WTC11 (cell line): ENCODE results near the gene CENPX. TPM values are rescaled to one million over a fixed set of nuclear protein-coding genes. Genes with fewer than 3 reads are reported as not detected.

ENCODE experiments used
- ATAC-seq: fragments of 200-7000 bp; cut with Tn5 transposase; 2 replicates; pipeline ENCODE4 v1.10.0; 2021; ENCODE audit warnings: mild to moderate bottlenecking, moderate library complexity
- CTCF ChIA-PET: fragments of 300-600 bp; sonication (Branson Sonifier 250); formaldehyde crosslinking; loops from one replicate; lab custom pipeline; 2021; ENCODE audit warnings: antibody characterized with exemption; lab: Charles Lee
- POLR2A ChIA-PET: fragments of 350-600 bp; sonication (Branson Sonifier 250); formaldehyde crosslinking; loops from one replicate; lab custom pipeline; 2021; ENCODE audit warnings: antibody characterized with exemption; lab: Charles Lee
- DNase-seq: peaks from one replicate; pipeline ENCODE4 v3.0.0; 2021; ENCODE audit warnings: low spot score
- H3K27ac Mint-ChIP-seq: 2 replicates; pipeline ENCODE4 v1.8.0; 2021; ENCODE audit warnings: mixed read lengths
- H3K27me3 Mint-ChIP-seq: 2 replicates; pipeline ENCODE4 v1.8.0; 2021; ENCODE audit warnings: low read depth, mild to moderate bottlenecking, moderate library complexity, mixed read lengths
- H3K36me3 Mint-ChIP-seq: 2 replicates; pipeline ENCODE4 v1.8.0; 2021; ENCODE audit warnings: mixed read lengths
- H3K4me1 Mint-ChIP-seq: 2 replicates; pipeline ENCODE4 v1.8.0; 2022; ENCODE audit warnings: mixed read lengths
- H3K4me3 Mint-ChIP-seq: 2 replicates; pipeline ENCODE4 v1.8.0; 2021; ENCODE audit warnings: mild to moderate bottlenecking, moderate library complexity, mixed read lengths
- H3K9me3 Mint-ChIP-seq: 2 replicates; pipeline ENCODE4 v1.8.0; 2021; ENCODE audit warnings: mixed read lengths
- FOXP1 ChIP-seq: sonication (generic); formaldehyde crosslinking; IDR thresholded peaks from 2 replicates; pipeline ENCODE4 v1.8.0; 2022; ENCODE audit warnings: missing genetic modification reagents, mild to moderate bottlenecking, moderate library complexity, borderline replicate concordance
- KAT7 ChIP-seq: sonication (generic); formaldehyde crosslinking; IDR thresholded peaks from 2 replicates; pipeline ENCODE4 v1.8.1; 2023; ENCODE audit warnings: missing genetic modification reagents, mild to moderate bottlenecking, borderline replicate concordance
- TP53 ChIP-seq: sonication (generic); formaldehyde crosslinking; IDR thresholded peaks from 2 replicates; pipeline ENCODE4 v1.8.1; 2023; ENCODE audit warnings: mild to moderate bottlenecking, missing genetic modification reagents
- ZBTB21 ChIP-seq: sonication (generic); formaldehyde crosslinking; IDR thresholded peaks from 2 replicates; pipeline ENCODE4 v1.8.1; 2023; ENCODE audit warnings: mild to moderate bottlenecking, missing genetic modification reagents, borderline replicate concordance
- ZNF121 ChIP-seq: sonication (generic); formaldehyde crosslinking; IDR thresholded peaks from 2 replicates; pipeline ENCODE4 v1.8.0; 2023; ENCODE audit warnings: missing genetic modification reagents
- ZNF281 ChIP-seq: sonication (generic); formaldehyde crosslinking; IDR thresholded peaks from 2 replicates; pipeline ENCODE4 v1.8.0; 2023; ENCODE audit warnings: mild to moderate bottlenecking, missing genetic modification reagents
- ZNF512 ChIP-seq: sonication (generic); formaldehyde crosslinking; IDR thresholded peaks from 2 replicates; pipeline ENCODE4 v1.8.1; 2022; ENCODE audit warnings: missing genetic modification reagents, borderline replicate concordance
- total RNA-seq: library from RNA; stranded (reverse); gene quantifications from 3 replicates; pipeline ENCODE4 v1.2.3, GENCODE V29; 2021
- TF ChIP-seq, protein P1 (sequence below): fragments of 250-450 bp; sonication (Bioruptor Pico); IDR thresholded peaks from 2 replicates; pipeline ENCODE4 v1.8.0; 2021; ENCODE audit warnings: mild to moderate bottlenecking
- TF ChIP-seq, protein P2 (sequence below): fragments of 250-450 bp; sonication (Bioruptor Pico); IDR thresholded peaks from 2 replicates; pipeline ENCODE4 v1.9.0; 2021; ENCODE audit warnings: mild to moderate bottlenecking
- TF ChIP-seq, protein P3 (sequence below): fragments of 250-450 bp; sonication (Bioruptor Pico); conservative IDR thresholded peaks from 2 replicates; pipeline ENCODE4 v1.9.0; 2021; ENCODE audit warnings: mild to moderate bottlenecking

The CENPX gene
- total RNA-seq, 1 experiment from 2014 or later, result 121 TPM

DNA sequence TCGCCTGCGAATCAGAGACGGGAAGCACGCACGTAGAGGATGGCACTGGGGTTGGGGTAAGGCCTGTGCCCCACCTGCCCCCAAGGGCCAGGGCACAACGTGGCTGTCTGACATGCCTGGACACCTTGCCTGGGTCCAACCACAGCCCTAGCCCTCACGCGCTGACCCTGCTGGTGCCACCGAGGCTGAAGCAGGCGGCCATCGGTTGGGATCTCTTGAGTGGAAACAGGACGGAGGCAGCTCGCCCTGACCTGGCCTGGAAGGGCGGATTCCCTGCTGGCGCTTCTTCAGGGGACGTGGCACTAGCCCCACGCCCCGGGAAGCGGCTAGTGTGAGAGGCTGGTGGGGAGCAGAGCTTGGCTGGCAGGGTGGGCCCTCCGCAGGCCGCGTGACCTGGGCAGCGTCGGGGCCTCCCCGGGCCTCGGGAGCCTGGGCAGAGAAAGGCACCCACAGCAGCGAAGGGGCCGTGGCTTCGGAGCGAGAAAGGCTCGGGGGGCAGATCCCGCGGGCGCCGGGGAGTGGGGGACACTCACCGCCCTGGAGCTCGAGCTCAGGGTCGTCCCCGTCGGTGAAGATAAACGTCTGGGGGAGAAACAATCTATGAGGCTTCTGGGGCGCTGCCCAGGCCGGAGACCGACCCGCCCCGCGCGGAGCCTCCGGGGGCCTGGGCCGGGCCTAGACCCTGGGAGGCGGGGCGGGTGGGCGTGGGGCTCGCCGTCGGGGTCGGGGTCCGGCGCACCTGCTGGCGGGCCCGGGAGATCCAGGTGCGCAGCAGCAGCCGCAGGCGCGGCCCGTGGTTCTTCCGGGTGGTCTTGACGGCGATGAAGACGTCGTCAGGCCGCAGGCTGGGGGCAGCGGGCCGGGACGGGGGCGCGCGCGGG is 28.3 kb upstream of the CENPX start:
- H3K4me3 Mint-ChIP-seq, result peak overlapping the region; percentile 89

GRCh38 chr17:82050152-82050760 is 27.6 kb upstream of the CENPX start:
- POLR2A ChIA-PET, result no interaction called here
- CTCF ChIA-PET, result interaction anchor here (1.5 to 5.8 kb wide), 4 partner anchors 12 to 48 kb away, joined by 3 to 31 read pairs (median 10); partner anchors contain the start of genes DCXR, FASN, LRRC45 and RAC3
- Mint-ChIP-seq H3K4me3 (peak overlapping the region; percentile 89), H3K27me3 (no peaks in the 10 kb centered on the region), H3K4me1 (peaks cover 4% of the 10 kb centered on the region), H3K36me3 (peaks cover 14% of the 10 kb centered on the region), H3K27ac (peak overlapping the region; percentile 79), H3K9me3 (no peaks in the 10 kb centered on the region)
- DNase-seq, result no peak
- no peak for ATAC-seq
- TF ChIP-seq TP53 (CRISPR knock-in tag) (no peak), ZNF121 (CRISPR knock-in tag) (no peak), ZBTB21 (CRISPR knock-in tag) (no peak), ZNF281 (no peak), KAT7 (no peak)
- TF ChIP-seq, protein P1, sequence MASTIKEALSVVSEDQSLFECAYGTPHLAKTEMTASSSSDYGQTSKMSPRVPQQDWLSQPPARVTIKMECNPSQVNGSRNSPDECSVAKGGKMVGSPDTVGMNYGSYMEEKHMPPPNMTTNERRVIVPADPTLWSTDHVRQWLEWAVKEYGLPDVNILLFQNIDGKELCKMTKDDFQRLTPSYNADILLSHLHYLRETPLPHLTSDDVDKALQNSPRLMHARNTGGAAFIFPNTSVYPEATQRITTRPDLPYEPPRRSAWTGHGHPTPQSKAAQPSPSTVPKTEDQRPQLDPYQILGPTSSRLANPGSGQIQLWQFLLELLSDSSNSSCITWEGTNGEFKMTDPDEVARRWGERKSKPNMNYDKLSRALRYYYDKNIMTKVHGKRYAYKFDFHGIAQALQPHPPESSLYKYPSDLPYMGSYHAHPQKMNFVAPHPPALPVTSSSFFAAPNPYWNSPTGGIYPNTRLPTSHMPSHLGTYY (CRISPR knock-in tag), result no peak
- TF ChIP-seq, protein P2, sequence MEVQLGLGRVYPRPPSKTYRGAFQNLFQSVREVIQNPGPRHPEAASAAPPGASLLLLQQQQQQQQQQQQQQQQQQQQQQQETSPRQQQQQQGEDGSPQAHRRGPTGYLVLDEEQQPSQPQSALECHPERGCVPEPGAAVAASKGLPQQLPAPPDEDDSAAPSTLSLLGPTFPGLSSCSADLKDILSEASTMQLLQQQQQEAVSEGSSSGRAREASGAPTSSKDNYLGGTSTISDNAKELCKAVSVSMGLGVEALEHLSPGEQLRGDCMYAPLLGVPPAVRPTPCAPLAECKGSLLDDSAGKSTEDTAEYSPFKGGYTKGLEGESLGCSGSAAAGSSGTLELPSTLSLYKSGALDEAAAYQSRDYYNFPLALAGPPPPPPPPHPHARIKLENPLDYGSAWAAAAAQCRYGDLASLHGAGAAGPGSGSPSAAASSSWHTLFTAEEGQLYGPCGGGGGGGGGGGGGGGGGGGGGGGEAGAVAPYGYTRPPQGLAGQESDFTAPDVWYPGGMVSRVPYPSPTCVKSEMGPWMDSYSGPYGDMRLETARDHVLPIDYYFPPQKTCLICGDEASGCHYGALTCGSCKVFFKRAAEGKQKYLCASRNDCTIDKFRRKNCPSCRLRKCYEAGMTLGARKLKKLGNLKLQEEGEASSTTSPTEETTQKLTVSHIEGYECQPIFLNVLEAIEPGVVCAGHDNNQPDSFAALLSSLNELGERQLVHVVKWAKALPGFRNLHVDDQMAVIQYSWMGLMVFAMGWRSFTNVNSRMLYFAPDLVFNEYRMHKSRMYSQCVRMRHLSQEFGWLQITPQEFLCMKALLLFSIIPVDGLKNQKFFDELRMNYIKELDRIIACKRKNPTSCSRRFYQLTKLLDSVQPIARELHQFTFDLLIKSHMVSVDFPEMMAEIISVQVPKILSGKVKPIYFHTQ (CRISPR knock-in tag), result no peak
- TF ChIP-seq, protein P3, sequence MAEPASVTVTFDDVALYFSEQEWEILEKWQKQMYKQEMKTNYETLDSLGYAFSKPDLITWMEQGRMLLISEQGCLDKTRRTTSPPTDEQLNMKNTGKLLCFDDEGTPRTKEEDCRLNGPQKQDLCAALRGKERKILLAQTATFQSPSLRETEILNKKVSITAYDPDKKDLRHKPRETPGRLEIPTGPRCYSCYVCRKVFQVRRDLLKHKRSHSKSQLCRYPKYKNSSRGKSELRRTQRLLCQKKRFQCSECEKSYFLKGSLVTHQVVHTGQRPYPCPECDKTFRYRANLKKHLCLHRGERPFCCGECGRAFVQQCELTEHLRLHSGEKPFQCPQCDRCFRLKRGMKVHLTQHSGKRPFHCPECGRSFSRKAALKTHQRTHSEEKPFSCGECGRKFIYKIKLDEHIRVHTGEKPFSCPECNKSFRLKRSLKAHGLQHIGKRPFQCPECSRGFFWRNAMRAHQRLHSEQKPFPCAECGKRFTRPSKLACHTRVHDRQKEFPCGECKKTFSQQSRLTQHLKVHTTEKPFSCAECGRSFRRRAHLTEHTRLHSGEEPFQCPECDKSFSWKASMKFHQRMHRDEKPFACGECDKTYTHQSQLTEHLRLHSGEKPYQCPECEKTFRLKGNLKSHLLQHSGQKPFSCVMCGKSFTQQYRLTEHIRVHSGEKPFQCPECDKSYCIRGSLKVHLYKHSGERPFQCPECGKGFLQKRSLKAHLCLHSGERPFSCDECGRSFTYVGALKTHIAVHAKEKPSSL (CRISPR knock-in tag), result no peak

More for the DNA sequence above, 28.3 kb upstream of the CENPX start:
- DNase-seq (no peak), ATAC-seq (peak; percentile 18)
- TF ChIP-seq ZNF512 (CRISPR knock-in tag) (no peak), ZNF281 (no peak), FOXP1 (CRISPR knock-in tag) (peak; percentile 42; the same call in 1 of the 2 replicates)
- Mint-ChIP-seq H3K9me3 (no peaks in the 10 kb centered on the region), H3K27me3 (no peaks in the 10 kb centered on the region), H3K27ac (peak overlapping the region; percentile 79), H3K36me3 (peaks cover 15% of the 10 kb centered on the region), H3K4me1 (peaks cover 4% of the 10 kb centered on the region)
- CTCF ChIA-PET, result interaction anchor here (0.5 to 5.8 kb wide), 5 partner anchors 13 to 51 kb away, joined by 3 to 31 read pairs (median 3); partner anchors contain the start of genes DCXR, FASN, LRRC45 and RAC3
- POLR2A ChIA-PET, result interaction anchor here (1.8 kb wide), 1 partner anchor 14 kb away, joined by 6 read pairs; the partner anchor contains the start of gene DCXR
